Testis (tissue), 2 donors: ENCODE data around the gene CALML5.

Experiments
- POLR2A ChIP-seq: fragments of 450-650 bp; IDR thresholded peaks from one replicate; pipeline ENCODE4 v1.6.1; 2017; ENCODE audit warnings: antibody characterized with exemption, mild to moderate bottlenecking, moderate library complexity
- TF ChIP-seq, protein P1 (sequence below), 3 experiments: fragments of 450-650 bp in 2 of 3; fragments of 200-600 bp in 1 of 3; sonication (generic) in 1 of 3; IDR thresholded peaks; one replicate each; pipeline ENCODE4 v1.5.1; 2016 to 2019; ENCODE audit warnings: antibody characterized with exemption in 3 of 3, mild to moderate bottlenecking in 2 of 3, moderate library complexity in 1 of 3

- TF ChIP-seq, protein P1, sequence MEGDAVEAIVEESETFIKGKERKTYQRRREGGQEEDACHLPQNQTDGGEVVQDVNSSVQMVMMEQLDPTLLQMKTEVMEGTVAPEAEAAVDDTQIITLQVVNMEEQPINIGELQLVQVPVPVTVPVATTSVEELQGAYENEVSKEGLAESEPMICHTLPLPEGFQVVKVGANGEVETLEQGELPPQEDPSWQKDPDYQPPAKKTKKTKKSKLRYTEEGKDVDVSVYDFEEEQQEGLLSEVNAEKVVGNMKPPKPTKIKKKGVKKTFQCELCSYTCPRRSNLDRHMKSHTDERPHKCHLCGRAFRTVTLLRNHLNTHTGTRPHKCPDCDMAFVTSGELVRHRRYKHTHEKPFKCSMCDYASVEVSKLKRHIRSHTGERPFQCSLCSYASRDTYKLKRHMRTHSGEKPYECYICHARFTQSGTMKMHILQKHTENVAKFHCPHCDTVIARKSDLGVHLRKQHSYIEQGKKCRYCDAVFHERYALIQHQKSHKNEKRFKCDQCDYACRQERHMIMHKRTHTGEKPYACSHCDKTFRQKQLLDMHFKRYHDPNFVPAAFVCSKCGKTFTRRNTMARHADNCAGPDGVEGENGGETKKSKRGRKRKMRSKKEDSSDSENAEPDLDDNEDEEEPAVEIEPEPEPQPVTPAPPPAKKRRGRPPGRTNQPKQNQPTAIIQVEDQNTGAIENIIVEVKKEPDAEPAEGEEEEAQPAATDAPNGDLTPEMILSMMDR (IDR thresholded peaks at IDR 0.05) = no peak
- TF ChIP-seq POLR2A = no peak
Observed at GRCh38 chr10:5466451-5467206, 32.7 kb downstream of the CALML5 start.
